ENCODE measurements around the gene NR1H3.

Gene NR1H3

DNA sequence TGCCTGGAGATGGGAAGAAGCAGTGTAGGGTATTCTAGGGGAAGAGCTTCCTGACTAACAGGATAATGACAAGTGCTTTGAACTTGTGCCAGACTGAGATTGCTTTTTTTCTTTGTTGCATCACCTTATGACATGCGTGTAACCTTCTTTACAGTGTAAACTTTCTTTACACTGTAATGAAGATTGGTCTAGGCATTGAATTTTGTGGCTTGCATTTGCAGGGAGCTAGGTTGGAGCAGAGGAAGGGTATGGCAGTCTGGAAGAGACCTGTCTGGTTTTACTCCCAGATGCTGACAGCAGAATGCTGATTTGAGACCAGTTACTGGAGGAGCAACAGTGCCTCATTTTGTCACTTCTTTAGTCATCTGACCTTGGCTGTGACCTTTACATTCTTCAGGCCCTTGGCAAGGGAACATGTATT is 37.4 kb upstream of the NR1H3 start:
- Histone ChIP-seq H3K4me3 (replicated peaks; ENCODE audit: insufficient read depth, low read length) (no peak overlapping the region), H3K27ac (replicated peaks) (no peak overlapping the region), H3K27me3 (ENCODE audit: insufficient read depth, poor library complexity, severe bottlenecking) (no peaks in the 10 kb centered on the region)
- TF ChIP-seq, protein P1, sequence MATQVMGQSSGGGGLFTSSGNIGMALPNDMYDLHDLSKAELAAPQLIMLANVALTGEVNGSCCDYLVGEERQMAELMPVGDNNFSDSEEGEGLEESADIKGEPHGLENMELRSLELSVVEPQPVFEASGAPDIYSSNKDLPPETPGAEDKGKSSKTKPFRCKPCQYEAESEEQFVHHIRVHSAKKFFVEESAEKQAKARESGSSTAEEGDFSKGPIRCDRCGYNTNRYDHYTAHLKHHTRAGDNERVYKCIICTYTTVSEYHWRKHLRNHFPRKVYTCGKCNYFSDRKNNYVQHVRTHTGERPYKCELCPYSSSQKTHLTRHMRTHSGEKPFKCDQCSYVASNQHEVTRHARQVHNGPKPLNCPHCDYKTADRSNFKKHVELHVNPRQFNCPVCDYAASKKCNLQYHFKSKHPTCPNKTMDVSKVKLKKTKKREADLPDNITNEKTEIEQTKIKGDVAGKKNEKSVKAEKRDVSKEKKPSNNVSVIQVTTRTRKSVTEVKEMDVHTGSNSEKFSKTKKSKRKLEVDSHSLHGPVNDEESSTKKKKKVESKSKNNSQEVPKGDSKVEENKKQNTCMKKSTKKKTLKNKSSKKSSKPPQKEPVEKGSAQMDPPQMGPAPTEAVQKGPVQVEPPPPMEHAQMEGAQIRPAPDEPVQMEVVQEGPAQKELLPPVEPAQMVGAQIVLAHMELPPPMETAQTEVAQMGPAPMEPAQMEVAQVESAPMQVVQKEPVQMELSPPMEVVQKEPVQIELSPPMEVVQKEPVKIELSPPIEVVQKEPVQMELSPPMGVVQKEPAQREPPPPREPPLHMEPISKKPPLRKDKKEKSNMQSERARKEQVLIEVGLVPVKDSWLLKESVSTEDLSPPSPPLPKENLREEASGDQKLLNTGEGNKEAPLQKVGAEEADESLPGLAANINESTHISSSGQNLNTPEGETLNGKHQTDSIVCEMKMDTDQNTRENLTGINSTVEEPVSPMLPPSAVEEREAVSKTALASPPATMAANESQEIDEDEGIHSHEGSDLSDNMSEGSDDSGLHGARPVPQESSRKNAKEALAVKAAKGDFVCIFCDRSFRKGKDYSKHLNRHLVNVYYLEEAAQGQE (IDR thresholded peaks at IDR 0.05; ENCODE audit: insufficient replicate concordance, low read depth), result no peak
- TF ChIP-seq CTCF (IDR thresholded peaks at IDR 0.05; ENCODE audit: insufficient read depth, low read length) (no peak), POLR2AphosphoS5 (IDR thresholded peaks at IDR 0.05; ENCODE audit: low read depth) (no peak), SPI1 (IDR thresholded peaks at IDR 0.05; ENCODE audit: borderline replicate concordance, low read depth) (no peak), GABPA (IDR thresholded peaks at IDR 0.05; ENCODE audit: low read depth) (no peak)
- no peak for DNase-seq (ENCODE audit: low read depth in 1 of 2, low spot score in 1 of 2)

DNA sequence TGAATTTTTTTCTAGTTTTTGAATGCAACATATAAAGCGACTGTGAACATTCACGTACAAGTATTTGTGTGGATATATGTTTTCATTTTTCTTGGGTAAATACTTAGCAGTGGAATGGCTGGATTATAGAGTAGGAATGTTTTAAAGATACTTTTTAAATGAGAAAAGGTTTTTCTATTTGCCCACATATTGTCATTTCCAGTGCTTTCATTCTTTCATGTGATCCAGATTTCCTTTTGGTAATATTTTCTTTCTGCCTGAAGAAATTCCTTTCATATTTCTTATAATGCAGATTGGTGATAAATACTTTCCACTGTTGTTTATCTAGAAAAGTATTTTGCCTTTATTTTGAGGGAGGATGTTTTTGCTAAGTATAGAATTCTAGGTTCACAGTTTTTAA is 35.1 kb upstream of the NR1H3 start:
- TF ChIP-seq, protein P1 (IDR thresholded peaks at IDR 0.05; ENCODE audit: insufficient replicate concordance, low read depth), result no peak
- TF ChIP-seq POLR2AphosphoS5 (IDR thresholded peaks at IDR 0.05; ENCODE audit: low read depth) (no peak), CTCF (IDR thresholded peaks at IDR 0.05; ENCODE audit: insufficient read depth, low read length) (no peak), GABPA (IDR thresholded peaks at IDR 0.05; ENCODE audit: low read depth) (no peak), SPI1 (IDR thresholded peaks at IDR 0.05; ENCODE audit: borderline replicate concordance, low read depth) (no peak)
- Histone ChIP-seq H3K4me3 (replicated peaks; ENCODE audit: insufficient read depth, low read length) (no peak overlapping the region), H3K27ac (replicated peaks) (no peak overlapping the region), H3K27me3 (ENCODE audit: insufficient read depth, poor library complexity, severe bottlenecking) (no peaks in the 10 kb centered on the region)
- no peak for DNase-seq (ENCODE audit: low read depth in 1 of 2, low spot score in 1 of 2)

DNA sequence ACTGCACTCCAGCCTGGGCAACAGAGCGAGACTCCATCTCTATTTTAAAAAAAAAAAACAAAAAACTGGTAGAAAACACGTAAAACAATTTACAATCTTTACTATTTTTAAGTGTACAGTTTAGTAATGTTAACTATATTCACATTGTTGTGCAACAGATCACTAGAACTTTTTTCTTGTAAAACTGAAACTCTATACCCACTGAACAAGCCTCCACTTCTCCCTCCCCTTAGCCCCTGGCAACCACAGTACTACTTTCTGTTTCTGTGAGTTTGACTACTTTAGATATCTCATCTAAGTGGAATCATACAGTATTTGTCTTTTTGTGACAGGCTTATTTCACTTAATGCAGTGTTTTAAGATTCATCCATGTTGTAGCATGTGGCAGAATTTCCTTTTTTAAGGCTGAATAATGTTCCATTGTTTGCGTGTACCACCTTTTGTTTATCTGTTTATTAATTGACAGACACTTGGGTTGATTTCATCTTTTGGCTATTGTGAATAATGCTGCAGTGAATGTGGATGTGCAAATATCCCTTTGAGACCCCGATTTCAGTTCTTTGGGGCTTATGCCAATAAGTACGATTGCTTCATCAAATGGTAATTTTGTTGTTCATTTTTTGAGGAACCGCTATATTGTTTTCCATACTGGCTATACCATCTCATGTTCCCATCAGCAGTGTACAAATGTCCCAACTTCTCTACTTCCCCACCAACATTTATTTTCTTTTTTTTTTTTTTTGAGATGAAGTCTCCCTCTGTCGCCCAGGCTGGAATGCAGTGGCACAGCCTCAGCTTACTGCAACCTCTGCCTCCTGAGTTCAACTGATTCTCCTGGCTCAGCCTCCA is 32.0 kb upstream of the NR1H3 start:
- H3K27ac ChIP-seq (replicated peaks), result no peak overlapping the region
- DNase-seq (ENCODE audit: low read depth in 1 of 2, low spot score in 1 of 2), result no peak
- TF ChIP-seq POLR2AphosphoS5 (IDR thresholded peaks at IDR 0.05; ENCODE audit: low read depth) (no peak), CTCF (IDR thresholded peaks at IDR 0.05; ENCODE audit: insufficient read depth, low read length) (no peak), GABPA (IDR thresholded peaks at IDR 0.05; ENCODE audit: low read depth) (no peak), SPI1 (IDR thresholded peaks at IDR 0.05; ENCODE audit: borderline replicate concordance, low read depth) (no peak)
- TF ChIP-seq, protein P1 (IDR thresholded peaks at IDR 0.05; ENCODE audit: insufficient replicate concordance, low read depth), result no peak
- no peak overlapping the region for H3K4me3 ChIP-seq (replicated peaks; ENCODE audit: insufficient read depth, low read length)
- H3K27me3 ChIP-seq (ENCODE audit: insufficient read depth, poor library complexity, severe bottlenecking), result no peaks in the 10 kb centered on the region

All from HL-60 (cell line).